HEK293 (cell line): Measurements from ENCODE around the gene KBTBD8.

Experiments
- FEZF1 ChIP-seq: fragments of 450-650 bp; formaldehyde crosslinking; IDR thresholded peaks from 2 replicates; pipeline ENCODE4 v1.5.1; 2016; ENCODE audit warnings: missing biosample characterization, missing genetic modification characterization
- GLIS1 ChIP-seq: fragments of 450-650 bp; formaldehyde crosslinking; IDR thresholded peaks from 2 replicates; pipeline ENCODE4 v1.5.1; 2016; ENCODE audit warnings: missing biosample characterization, missing genetic modification characterization
- IKZF3 ChIP-seq: fragments of 450-650 bp; IDR thresholded peaks from 2 replicates; pipeline ENCODE4 v1.5.0; 2018; ENCODE audit warnings: missing biosample characterization, mild to moderate bottlenecking, missing genetic modification characterization, moderate library complexity
- SP2 ChIP-seq: fragments of 450-650 bp; formaldehyde crosslinking; IDR thresholded peaks from 2 replicates; pipeline ENCODE4 v1.5.1; 2016; ENCODE audit warnings: missing biosample characterization, missing genetic modification characterization
- YY1 ChIP-seq: fragments of 450-650 bp; formaldehyde crosslinking; IDR thresholded peaks from 2 replicates; pipeline ENCODE4 v1.5.1; 2018; ENCODE audit warnings: missing biosample characterization, missing genetic modification characterization
- ZBTB21 ChIP-seq: fragments of 450-650 bp; formaldehyde crosslinking; IDR thresholded peaks from 2 replicates; pipeline ENCODE4 v1.5.1; 2017; ENCODE audit warnings: missing biosample characterization, missing genetic modification characterization
- ZBTB48 ChIP-seq: fragments of 450-650 bp; formaldehyde crosslinking; IDR thresholded peaks from 2 replicates; pipeline ENCODE4 v1.5.1; 2016; ENCODE audit warnings: missing biosample characterization, missing genetic modification characterization
- ZBTB8A ChIP-seq: fragments of 450-650 bp; formaldehyde crosslinking; IDR thresholded peaks from 2 replicates; pipeline ENCODE4 v1.5.1; 2016; ENCODE audit warnings: missing biosample characterization, missing genetic modification characterization
- ZNF140 ChIP-seq: fragments of 450-650 bp; formaldehyde crosslinking; IDR thresholded peaks from 2 replicates; pipeline ENCODE4 v1.5.1; 2016; ENCODE audit warnings: missing biosample characterization, missing genetic modification characterization
- ZNF146 ChIP-seq: fragments of 450-650 bp; formaldehyde crosslinking; IDR thresholded peaks from 2 replicates; pipeline ENCODE4 v1.5.1; 2016; ENCODE audit warnings: missing biosample characterization, missing genetic modification characterization
- ZNF174 ChIP-seq: fragments of 450-650 bp; formaldehyde crosslinking; IDR thresholded peaks from 2 replicates; pipeline ENCODE4 v1.5.0; 2017; ENCODE audit warnings: missing biosample characterization, mild to moderate bottlenecking, missing genetic modification characterization
- ZNF2 ChIP-seq: fragments of 450-650 bp; formaldehyde crosslinking; IDR thresholded peaks from 2 replicates; pipeline ENCODE4 v1.5.1; 2016; ENCODE audit warnings: missing biosample characterization, missing genetic modification characterization
- ZNF335 ChIP-seq: fragments of 450-650 bp; formaldehyde crosslinking; conservative IDR thresholded peaks from 2 replicates; pipeline ENCODE4 v1.5.1; 2016; ENCODE audit warnings: missing biosample characterization, missing genetic modification characterization
- ZNF510 ChIP-seq: fragments of 450-650 bp; formaldehyde crosslinking; IDR thresholded peaks from 2 replicates; pipeline ENCODE4 v1.5.1; 2018; ENCODE audit warnings: mild to moderate bottlenecking, missing genetic modification characterization, missing biosample characterization; ENCODE audit not compliant: insufficient replicate concordance
- ZNF514 ChIP-seq: fragments of 450-650 bp; formaldehyde crosslinking; IDR thresholded peaks from 2 replicates; pipeline ENCODE4 v1.5.1; 2016; ENCODE audit warnings: missing biosample characterization, missing genetic modification characterization
- ZNF624 ChIP-seq: fragments of 450-650 bp; formaldehyde crosslinking; IDR thresholded peaks from 2 replicates; pipeline ENCODE4 v1.5.1; 2017; ENCODE audit warnings: missing biosample characterization, missing genetic modification characterization
- ZNF629 ChIP-seq: fragments of 450-650 bp; formaldehyde crosslinking; IDR thresholded peaks from 2 replicates; pipeline ENCODE4 v1.5.1; 2017; ENCODE audit warnings: missing biosample characterization, missing genetic modification characterization
- ZNF768 ChIP-seq: fragments of 450-650 bp; formaldehyde crosslinking; IDR thresholded peaks from 2 replicates; pipeline ENCODE4 v1.5.1; 2018; ENCODE audit warnings: missing biosample characterization, mild to moderate bottlenecking, missing genetic modification characterization
- ZNF830 ChIP-seq: fragments of 450-650 bp; IDR thresholded peaks from 2 replicates; pipeline ENCODE4 v1.5.0; 2018; ENCODE audit warnings: missing biosample characterization, missing genetic modification characterization, low read depth, mild to moderate bottlenecking, moderate library complexity
- ZSCAN16 ChIP-seq: fragments of 450-650 bp; formaldehyde crosslinking; IDR thresholded peaks from 2 replicates; pipeline ENCODE4 v1.5.1; 2016; ENCODE audit warnings: missing biosample characterization, missing genetic modification characterization
- TF ChIP-seq, protein P1 (sequence below): fragments of 450-650 bp; formaldehyde crosslinking; IDR thresholded peaks from 2 replicates; pipeline ENCODE4 v1.5.1; 2016; ENCODE audit warnings: missing biosample characterization, missing genetic modification characterization
- TF ChIP-seq, protein P2 (sequence below): fragments of 450-650 bp; formaldehyde crosslinking; conservative IDR thresholded peaks from 2 replicates; pipeline ENCODE4 v1.5.1; 2016; ENCODE audit warnings: low read depth, missing biosample characterization, missing genetic modification characterization
- TF ChIP-seq, protein P3 (sequence below): fragments of 450-650 bp; formaldehyde crosslinking; IDR thresholded peaks from 2 replicates; pipeline ENCODE4 v1.5.1; 2016; ENCODE audit warnings: missing biosample characterization, missing genetic modification characterization
- TF ChIP-seq, protein P4 (sequence below): fragments of 450-650 bp; formaldehyde crosslinking; IDR thresholded peaks from 2 replicates; pipeline ENCODE4 v1.5.1; 2016; ENCODE audit warnings: missing biosample characterization, missing genetic modification characterization
- TF ChIP-seq, protein P5 (sequence below): fragments of 450-650 bp; formaldehyde crosslinking; IDR thresholded peaks from 2 replicates; pipeline ENCODE4 v1.5.1; 2017; ENCODE audit warnings: missing biosample characterization, missing genetic modification characterization

Gene KBTBD8

DNA sequence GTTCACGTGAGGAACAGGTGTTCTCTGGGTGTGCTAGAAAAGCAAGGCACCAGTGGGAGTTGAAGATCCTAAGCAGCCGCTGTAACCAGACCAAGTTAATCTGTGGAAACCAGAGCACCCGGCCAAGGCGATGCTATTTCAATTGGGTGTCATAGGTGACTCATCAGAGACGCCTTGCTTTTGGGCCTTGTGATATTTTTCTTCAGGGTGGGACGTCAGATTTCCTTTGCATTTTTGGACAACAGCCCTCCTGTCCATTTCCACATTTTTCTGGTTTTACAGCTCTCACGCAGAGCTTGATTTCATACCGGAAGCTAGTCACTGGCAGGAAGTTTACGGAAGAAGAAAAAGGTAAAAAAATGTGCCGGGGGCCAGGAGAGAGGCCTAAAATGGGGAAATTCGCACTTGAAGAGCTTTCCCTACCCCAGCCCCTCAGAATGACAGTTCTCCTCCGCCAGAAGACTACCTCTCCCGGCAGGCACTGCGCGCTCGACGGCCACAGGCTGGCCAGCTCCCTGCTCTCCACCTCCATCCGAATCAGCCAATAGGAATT, 471 bp upstream of the KBTBD8 start (continued):
- TF ChIP-seq, protein P1, sequence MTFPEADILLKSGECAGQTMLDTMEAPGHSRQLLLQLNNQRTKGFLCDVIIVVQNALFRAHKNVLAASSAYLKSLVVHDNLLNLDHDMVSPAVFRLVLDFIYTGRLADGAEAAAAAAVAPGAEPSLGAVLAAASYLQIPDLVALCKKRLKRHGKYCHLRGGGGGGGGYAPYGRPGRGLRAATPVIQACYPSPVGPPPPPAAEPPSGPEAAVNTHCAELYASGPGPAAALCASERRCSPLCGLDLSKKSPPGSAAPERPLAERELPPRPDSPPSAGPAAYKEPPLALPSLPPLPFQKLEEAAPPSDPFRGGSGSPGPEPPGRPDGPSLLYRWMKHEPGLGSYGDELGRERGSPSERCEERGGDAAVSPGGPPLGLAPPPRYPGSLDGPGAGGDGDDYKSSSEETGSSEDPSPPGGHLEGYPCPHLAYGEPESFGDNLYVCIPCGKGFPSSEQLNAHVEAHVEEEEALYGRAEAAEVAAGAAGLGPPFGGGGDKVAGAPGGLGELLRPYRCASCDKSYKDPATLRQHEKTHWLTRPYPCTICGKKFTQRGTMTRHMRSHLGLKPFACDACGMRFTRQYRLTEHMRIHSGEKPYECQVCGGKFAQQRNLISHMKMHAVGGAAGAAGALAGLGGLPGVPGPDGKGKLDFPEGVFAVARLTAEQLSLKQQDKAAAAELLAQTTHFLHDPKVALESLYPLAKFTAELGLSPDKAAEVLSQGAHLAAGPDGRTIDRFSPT = no peak
- TF ChIP-seq ZNF514 (tag by site-specific recombination) (no peak), ZNF768 (tag by site-specific recombination) (no peak), ZNF335 (tag by site-specific recombination) (peak; percentile 38; the same call in 1 of the 2 replicates), IKZF3 (tag by site-specific recombination) (no peak), ZNF174 (tag by site-specific recombination) (no peak), ZNF2 (no peak), ZNF140 (tag by site-specific recombination) (no peak), ZNF146 (tag by site-specific recombination) (no peak), ZSCAN16 (tag by site-specific recombination) (no peak), ZNF830 (no peak), SP2 (tag by site-specific recombination) (no peak), GLIS1 (tag by site-specific recombination) (no peak), ZBTB8A (tag by site-specific recombination) (no peak), ZNF624 (no peak), ZBTB48 (tag by site-specific recombination) (no peak), YY1 (no peak), ZNF510 (tag by site-specific recombination) (no peak), FEZF1 (tag by site-specific recombination) (no peak), ZBTB21 (tag by site-specific recombination) (peak; percentile 87), ZNF629 (tag by site-specific recombination) (peak; percentile 49)
- TF ChIP-seq, protein P2, sequence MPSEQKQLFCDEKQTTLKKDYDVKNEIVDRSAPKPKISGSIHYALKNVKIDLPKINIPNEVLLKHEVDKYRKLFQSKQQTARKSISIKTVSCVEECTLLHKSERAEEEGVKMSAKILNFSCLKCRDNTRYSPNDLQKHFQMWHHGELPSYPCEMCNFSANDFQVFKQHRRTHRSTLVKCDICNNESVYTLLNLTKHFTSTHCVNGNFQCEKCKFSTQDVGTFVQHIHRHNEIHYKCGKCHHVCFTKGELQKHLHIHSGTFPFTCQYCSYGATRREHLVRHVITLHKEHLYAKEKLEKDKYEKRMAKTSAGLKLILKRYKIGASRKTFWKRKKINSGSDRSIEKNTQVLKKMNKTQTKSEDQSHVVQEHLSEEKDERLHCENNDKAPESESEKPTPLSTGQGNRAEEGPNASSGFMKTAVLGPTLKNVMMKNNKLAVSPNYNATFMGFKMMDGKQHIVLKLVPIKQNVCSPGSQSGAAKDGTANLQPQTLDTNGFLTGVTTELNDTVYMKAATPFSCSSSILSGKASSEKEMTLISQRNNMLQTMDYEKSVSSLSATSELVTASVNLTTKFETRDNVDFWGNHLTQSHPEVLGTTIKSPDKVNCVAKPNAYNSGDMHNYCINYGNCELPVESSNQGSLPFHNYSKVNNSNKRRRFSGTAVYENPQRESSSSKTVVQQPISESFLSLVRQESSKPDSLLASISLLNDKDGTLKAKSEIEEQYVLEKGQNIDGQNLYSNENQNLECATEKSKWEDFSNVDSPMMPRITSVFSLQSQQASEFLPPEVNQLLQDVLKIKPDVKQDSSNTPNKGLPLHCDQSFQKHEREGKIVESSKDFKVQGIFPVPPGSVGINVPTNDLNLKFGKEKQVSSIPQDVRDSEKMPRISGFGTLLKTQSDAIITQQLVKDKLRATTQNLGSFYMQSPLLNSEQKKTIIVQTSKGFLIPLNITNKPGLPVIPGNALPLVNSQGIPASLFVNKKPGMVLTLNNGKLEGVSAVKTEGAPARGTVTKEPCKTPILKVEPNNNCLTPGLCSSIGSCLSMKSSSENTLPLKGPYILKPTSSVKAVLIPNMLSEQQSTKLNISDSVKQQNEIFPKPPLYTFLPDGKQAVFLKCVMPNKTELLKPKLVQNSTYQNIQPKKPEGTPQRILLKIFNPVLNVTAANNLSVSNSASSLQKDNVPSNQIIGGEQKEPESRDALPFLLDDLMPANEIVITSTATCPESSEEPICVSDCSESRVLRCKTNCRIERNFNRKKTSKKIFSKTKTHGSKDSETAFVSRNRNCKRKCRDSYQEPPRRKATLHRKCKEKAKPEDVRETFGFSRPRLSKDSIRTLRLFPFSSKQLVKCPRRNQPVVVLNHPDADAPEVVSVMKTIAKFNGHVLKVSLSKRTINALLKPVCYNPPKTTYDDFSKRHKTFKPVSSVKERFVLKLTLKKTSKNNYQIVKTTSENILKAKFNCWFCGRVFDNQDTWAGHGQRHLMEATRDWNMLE = peak; percentile 45; the same call in 1 of the 2 replicates
- TF ChIP-seq, protein P3, sequence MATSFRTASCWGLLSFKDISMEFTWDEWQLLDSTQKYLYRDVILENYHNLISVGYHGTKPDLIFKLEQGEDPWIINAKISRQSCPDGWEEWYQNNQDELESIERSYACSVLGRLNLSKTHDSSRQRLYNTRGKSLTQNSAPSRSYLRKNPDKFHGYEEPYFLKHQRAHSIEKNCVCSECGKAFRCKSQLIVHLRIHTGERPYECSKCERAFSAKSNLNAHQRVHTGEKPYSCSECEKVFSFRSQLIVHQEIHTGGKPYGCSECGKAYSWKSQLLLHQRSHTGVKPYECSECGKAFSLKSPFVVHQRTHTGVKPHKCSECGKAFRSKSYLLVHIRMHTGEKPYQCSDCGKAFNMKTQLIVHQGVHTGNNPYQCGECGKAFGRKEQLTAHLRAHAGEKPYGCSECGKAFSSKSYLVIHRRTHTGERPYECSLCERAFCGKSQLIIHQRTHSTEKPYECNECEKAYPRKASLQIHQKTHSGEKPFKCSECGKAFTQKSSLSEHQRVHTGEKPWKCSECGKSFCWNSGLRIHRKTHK (tag by site-specific recombination) = no peak
- TF ChIP-seq, protein P4, sequence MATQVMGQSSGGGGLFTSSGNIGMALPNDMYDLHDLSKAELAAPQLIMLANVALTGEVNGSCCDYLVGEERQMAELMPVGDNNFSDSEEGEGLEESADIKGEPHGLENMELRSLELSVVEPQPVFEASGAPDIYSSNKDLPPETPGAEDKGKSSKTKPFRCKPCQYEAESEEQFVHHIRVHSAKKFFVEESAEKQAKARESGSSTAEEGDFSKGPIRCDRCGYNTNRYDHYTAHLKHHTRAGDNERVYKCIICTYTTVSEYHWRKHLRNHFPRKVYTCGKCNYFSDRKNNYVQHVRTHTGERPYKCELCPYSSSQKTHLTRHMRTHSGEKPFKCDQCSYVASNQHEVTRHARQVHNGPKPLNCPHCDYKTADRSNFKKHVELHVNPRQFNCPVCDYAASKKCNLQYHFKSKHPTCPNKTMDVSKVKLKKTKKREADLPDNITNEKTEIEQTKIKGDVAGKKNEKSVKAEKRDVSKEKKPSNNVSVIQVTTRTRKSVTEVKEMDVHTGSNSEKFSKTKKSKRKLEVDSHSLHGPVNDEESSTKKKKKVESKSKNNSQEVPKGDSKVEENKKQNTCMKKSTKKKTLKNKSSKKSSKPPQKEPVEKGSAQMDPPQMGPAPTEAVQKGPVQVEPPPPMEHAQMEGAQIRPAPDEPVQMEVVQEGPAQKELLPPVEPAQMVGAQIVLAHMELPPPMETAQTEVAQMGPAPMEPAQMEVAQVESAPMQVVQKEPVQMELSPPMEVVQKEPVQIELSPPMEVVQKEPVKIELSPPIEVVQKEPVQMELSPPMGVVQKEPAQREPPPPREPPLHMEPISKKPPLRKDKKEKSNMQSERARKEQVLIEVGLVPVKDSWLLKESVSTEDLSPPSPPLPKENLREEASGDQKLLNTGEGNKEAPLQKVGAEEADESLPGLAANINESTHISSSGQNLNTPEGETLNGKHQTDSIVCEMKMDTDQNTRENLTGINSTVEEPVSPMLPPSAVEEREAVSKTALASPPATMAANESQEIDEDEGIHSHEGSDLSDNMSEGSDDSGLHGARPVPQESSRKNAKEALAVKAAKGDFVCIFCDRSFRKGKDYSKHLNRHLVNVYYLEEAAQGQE = no peak
- TF ChIP-seq, protein P5, sequence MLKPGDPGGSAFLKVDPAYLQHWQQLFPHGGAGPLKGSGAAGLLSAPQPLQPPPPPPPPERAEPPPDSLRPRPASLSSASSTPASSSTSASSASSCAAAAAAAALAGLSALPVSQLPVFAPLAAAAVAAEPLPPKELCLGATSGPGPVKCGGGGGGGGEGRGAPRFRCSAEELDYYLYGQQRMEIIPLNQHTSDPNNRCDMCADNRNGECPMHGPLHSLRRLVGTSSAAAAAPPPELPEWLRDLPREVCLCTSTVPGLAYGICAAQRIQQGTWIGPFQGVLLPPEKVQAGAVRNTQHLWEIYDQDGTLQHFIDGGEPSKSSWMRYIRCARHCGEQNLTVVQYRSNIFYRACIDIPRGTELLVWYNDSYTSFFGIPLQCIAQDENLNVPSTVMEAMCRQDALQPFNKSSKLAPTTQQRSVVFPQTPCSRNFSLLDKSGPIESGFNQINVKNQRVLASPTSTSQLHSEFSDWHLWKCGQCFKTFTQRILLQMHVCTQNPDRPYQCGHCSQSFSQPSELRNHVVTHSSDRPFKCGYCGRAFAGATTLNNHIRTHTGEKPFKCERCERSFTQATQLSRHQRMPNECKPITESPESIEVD = no peak
